ENCODE data around the gene LGALS1.

GRCh38 chr22:37672920-37673455, 2.4 kb upstream of the LGALS1 start:
- no peak for TF ChIP-seq POLR2A (IDR thresholded peaks at IDR 0.05; ENCODE audit: low read depth, low read length)
- no peak for TF ChIP-seq POLR2AphosphoS5 (IDR thresholded peaks at IDR 0.05; ENCODE audit: low read depth, low read length)
